ENCODE measurements around the gene POFUT2. TPM values are rescaled to one million over a fixed set of nuclear protein-coding genes. Genes with fewer than 3 reads are reported as not detected.

The POFUT2 gene
- polyA plus RNA-seq, 1 donor from 2014 or later: 25.4 TPM

- TF ChIP-seq POLR2AphosphoS5 (IDR thresholded peaks at IDR 0.05) (no peak), EP300 (conservative IDR thresholded peaks at IDR 0.05; ENCODE audit: poor library complexity, severe bottlenecking) (no peak), CTCF (IDR thresholded peaks at IDR 0.05; ENCODE audit: poor library complexity, severe bottlenecking) (no peak), MXI1 (conservative IDR thresholded peaks at IDR 0.05; ENCODE audit: poor library complexity, severe bottlenecking) (no peak), SMC3 (conservative IDR thresholded peaks at IDR 0.05; ENCODE audit: poor library complexity) (no peak), RAD21 (conservative IDR thresholded peaks at IDR 0.05) (no peak), TAF1 (IDR thresholded peaks at IDR 0.05; ENCODE audit: low read depth) (no peak)
- no peaks in the 10 kb centered on the region for H4K20me1 ChIP-seq (ENCODE audit: insufficient read depth)
- no peaks in the 10 kb centered on the region for H3K36me3 ChIP-seq (ENCODE audit: insufficient read depth, low read length)
Observed at GRCh38 chr21:45280178-45280821, 7.4 kb downstream of the POFUT2 start.

GRCh38 chr21:45279446-45280177, 8.1 kb downstream of the POFUT2 start:
- no peaks in the 10 kb centered on the region for H4K20me1 ChIP-seq (ENCODE audit: insufficient read depth)

More at GRCh38 chr21:45280178-45280821, 7.4 kb downstream of the POFUT2 start:
- H3K27me3 ChIP-seq (ENCODE audit: insufficient read depth, low read depth, low read length): no peaks in the 10 kb centered on the region
- no peaks in the 10 kb centered on the region for H3K79me2 ChIP-seq (replicated peaks; ENCODE audit: insufficient read depth, low read length)
- H3K4me2 ChIP-seq (ENCODE audit: low read length): no peak overlapping the region
- H3K9me2 ChIP-seq (ENCODE audit: insufficient read depth, low read length): no peaks in the 10 kb centered on the region
- H2AFZ ChIP-seq (ENCODE audit: low read depth, low read length): no peak overlapping the region
- no peak overlapping the region for H3K27ac ChIP-seq (ENCODE audit: low read length)
- H3K9ac ChIP-seq (ENCODE audit: low read length): no peak overlapping the region
- no peaks in the 10 kb centered on the region for H3K9me3 ChIP-seq (ENCODE audit: low read length)
- H3F3A ChIP-seq (ENCODE audit: insufficient read depth, low read length, poor library complexity, severe bottlenecking): no peaks in the 10 kb centered on the region
- no peak overlapping the region for H3K4me3 ChIP-seq (ENCODE audit: low read length)

More at GRCh38 chr21:45279446-45280177, 8.1 kb downstream of the POFUT2 start:
- H3K9ac ChIP-seq (ENCODE audit: low read length): no peak overlapping the region
- H3F3A ChIP-seq (ENCODE audit: insufficient read depth, low read length, poor library complexity, severe bottlenecking): no peaks in the 10 kb centered on the region
- H3K9me2 ChIP-seq (ENCODE audit: insufficient read depth, low read length): no peaks in the 10 kb centered on the region
- H3K27me3 ChIP-seq (ENCODE audit: insufficient read depth, low read depth, low read length): no peaks in the 10 kb centered on the region
- no peak overlapping the region for H2AFZ ChIP-seq (ENCODE audit: low read depth, low read length)
- no peak overlapping the region for H3K4me2 ChIP-seq (ENCODE audit: low read length)
- no peaks in the 10 kb centered on the region for H3K36me3 ChIP-seq (ENCODE audit: insufficient read depth, low read length)
- TF ChIP-seq TAF1 (IDR thresholded peaks at IDR 0.05; ENCODE audit: low read depth) (no peak), RAD21 (conservative IDR thresholded peaks at IDR 0.05) (no peak), REST (IDR thresholded peaks at IDR 0.05; ENCODE audit: borderline replicate concordance) (no peak), CTCF (IDR thresholded peaks at IDR 0.05; ENCODE audit: poor library complexity, severe bottlenecking) (no peak)
- no peaks in the 10 kb centered on the region for H3K79me2 ChIP-seq (replicated peaks; ENCODE audit: insufficient read depth, low read length)
- no peak overlapping the region for H3K4me3 ChIP-seq (ENCODE audit: low read length)
- no peak overlapping the region for H3K27ac ChIP-seq (ENCODE audit: low read length)
- no peaks in the 10 kb centered on the region for H3K9me3 ChIP-seq (ENCODE audit: low read length)
